ENCODE data around the gene TSPAN8.

Gene TSPAN8

DNA sequence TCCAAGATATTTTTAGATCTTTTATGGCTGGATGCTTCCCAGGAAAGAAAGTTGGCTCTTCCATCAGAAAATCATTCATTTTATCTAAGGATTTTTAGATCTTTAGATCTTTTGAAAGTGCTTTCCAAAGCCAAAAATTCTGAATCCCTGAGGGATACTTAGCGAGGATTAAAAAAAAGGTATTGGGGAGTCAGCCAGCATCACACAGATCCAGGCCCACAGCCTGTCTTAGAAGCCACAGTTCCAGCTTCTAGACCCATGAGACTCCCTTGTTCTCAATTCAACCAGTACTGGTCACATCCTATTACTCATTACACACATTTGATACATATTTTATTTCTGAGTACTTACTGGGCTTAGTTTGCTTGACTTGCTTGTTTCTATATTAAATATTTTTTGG, 49.9 kb downstream of the TSPAN8 start:
- DNase-seq (ENCODE audit: insufficient read length, low spot score): no peak
- TF ChIP-seq, protein P1, sequence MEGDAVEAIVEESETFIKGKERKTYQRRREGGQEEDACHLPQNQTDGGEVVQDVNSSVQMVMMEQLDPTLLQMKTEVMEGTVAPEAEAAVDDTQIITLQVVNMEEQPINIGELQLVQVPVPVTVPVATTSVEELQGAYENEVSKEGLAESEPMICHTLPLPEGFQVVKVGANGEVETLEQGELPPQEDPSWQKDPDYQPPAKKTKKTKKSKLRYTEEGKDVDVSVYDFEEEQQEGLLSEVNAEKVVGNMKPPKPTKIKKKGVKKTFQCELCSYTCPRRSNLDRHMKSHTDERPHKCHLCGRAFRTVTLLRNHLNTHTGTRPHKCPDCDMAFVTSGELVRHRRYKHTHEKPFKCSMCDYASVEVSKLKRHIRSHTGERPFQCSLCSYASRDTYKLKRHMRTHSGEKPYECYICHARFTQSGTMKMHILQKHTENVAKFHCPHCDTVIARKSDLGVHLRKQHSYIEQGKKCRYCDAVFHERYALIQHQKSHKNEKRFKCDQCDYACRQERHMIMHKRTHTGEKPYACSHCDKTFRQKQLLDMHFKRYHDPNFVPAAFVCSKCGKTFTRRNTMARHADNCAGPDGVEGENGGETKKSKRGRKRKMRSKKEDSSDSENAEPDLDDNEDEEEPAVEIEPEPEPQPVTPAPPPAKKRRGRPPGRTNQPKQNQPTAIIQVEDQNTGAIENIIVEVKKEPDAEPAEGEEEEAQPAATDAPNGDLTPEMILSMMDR (IDR thresholded peaks at IDR 0.05; ENCODE audit: insufficient read depth, missing control alignments): no peak
- FAIRE-seq: no peak

DNA sequence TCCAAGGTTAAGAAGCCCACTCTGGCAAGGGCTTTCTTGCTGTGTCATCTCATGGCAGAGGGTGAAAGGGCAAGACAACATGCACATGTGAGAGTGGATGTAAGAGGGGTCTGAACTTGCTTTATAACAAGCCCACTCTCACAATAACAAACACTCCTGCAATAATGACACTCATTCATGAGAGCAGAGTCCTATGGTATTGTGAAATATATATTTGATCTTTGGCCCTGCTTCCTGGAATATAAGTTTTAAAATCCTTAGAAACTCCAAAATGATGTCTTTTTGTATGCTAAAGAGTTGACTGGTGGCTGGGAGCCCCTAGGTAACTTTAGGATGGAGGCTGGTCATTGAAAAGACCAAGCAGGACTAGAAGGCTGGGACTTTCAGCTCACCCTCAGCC, 51.8 kb downstream of the TSPAN8 start:
- TF ChIP-seq, protein P1 (IDR thresholded peaks at IDR 0.05; ENCODE audit: insufficient read depth, missing control alignments): no peak
- FAIRE-seq (no peak), DNase-seq (ENCODE audit: insufficient read length, low spot score) (no peak)

DNA sequence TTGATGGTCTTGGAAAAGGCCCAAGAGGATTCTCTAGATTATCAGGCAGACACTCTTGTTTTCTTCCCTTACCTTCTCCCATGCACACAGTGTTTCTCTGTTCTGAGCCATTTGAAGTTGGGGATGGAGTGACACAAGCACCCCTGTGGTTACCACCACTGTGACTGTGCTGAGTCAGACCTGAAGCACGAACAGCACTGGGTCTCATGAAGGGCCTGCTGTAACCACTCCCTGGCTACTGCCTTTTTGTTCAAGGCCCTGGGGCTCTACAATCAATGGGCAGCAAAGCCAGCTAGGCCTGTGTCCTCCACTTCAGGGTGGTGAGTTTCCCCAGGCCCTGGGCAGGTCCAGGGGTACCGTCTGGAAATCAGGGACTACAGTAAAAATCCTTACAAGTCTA, 65.5 kb downstream of the TSPAN8 start:
- DNase-seq (ENCODE audit: insufficient read length, low spot score): no peak
- no peak for FAIRE-seq
- TF ChIP-seq, protein P1 (IDR thresholded peaks at IDR 0.05; ENCODE audit: insufficient read depth, missing control alignments): no peak

- DNase-seq (ENCODE audit: insufficient read length, low spot score): no peak
- TF ChIP-seq, protein P1 (IDR thresholded peaks at IDR 0.05; ENCODE audit: insufficient read depth, missing control alignments): no peak
- no peak for FAIRE-seq
These were observed 66.8 kb downstream of the TSPAN8 start for GRCh38 chr12:71090971-71091370.

DNA sequence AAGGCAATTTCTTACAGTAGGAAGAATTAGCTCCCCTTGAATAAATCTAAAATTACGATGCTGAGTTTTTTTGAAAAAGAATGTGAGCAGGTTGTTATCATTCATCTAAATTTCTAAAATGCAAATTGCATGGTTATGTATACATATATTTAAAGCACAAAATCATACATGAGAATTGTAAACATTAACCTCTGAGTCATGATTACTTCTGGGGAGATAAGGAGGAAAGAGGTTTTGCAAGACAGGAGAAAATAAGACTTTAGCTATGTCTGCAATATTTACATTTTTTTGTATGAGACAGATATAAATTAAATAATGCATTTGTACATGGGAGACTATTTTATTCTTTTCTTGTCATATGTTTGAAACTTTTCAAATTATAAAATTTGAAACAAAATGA, 72.2 kb downstream of the TSPAN8 start:
- DNase-seq (ENCODE audit: insufficient read length, low spot score) (no peak), FAIRE-seq (no peak)
- TF ChIP-seq, protein P1 (IDR thresholded peaks at IDR 0.05; ENCODE audit: insufficient read depth, missing control alignments): no peak

DNA sequence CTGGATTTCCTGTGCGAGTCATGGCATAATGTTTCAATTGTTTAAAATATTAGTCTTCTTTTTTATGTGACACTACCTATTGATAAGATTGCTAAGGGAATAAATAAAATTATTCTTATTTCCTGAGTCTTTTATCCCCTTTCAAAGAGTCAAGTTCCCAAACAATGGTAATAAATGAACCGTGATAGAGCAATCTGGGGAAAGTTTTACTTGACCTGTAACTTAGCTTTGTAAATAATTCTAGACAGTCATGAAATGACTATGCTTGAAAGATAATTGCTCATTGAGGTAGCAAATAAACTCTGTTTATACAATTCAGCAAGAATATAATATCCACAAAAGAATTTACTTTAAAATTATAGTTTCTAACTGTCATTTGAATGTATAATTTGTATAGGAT, 82.1 kb downstream of the TSPAN8 start:
- TF ChIP-seq, protein P1 (IDR thresholded peaks at IDR 0.05; ENCODE audit: insufficient read depth, missing control alignments): no peak
- no peak for DNase-seq (ENCODE audit: insufficient read length, low spot score)
- no peak for FAIRE-seq
